GM18505 (cell line): ENCODE data around the gene CAMKK1.

Source experiments
- ATAC-seq: cut with Tn5 transposase; IDR thresholded peaks from one replicate; pipeline ENCODE4 v1.9.1; 2021; ENCODE audit not compliant: unreplicated experiment
- POLR2A ChIP-seq: IDR thresholded peaks from 4 replicates; pipeline ENCODE4 v1.6.1; 2011; ENCODE audit warnings: borderline replicate concordance; ENCODE audit not compliant: insufficient read depth, insufficient read length; ENCODE audit errors: extremely low read depth

Gene CAMKK1

DNA sequence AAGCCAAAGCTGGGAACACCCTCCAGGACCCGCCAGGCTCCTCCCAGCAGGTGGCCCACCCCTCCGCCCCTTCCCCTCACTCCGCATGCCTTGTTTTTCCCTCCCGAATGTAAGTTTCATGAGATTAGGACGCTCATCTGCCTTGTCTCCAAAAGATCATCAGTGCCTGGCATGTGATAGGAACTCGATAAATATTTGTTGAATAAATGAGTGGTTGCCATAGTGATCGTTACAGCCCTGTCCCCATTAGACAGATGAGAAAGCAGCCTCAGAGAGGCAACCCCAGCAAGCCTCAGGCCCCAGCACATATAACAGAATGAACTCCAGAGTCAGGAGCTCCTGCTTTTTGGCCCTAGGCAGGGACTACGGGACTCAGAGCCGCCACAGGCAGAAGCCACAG, 5.0 kb downstream of the CAMKK1 start:
- no peak for TF ChIP-seq POLR2A
- ATAC-seq, result no peak

GRCh38 chr17:3887394-3887793, 5.5 kb downstream of the CAMKK1 start:
- no peak for TF ChIP-seq POLR2A
- ATAC-seq, result no peak

GRCh38 chr17:3886776-3887175, 6.1 kb downstream of the CAMKK1 start:
- TF ChIP-seq POLR2A, result no peak
- ATAC-seq, result no peak

GRCh38 chr17:3885970-3886369, 6.9 kb downstream of the CAMKK1 start:
- no peak for ATAC-seq
- TF ChIP-seq POLR2A, result no peak

DNA sequence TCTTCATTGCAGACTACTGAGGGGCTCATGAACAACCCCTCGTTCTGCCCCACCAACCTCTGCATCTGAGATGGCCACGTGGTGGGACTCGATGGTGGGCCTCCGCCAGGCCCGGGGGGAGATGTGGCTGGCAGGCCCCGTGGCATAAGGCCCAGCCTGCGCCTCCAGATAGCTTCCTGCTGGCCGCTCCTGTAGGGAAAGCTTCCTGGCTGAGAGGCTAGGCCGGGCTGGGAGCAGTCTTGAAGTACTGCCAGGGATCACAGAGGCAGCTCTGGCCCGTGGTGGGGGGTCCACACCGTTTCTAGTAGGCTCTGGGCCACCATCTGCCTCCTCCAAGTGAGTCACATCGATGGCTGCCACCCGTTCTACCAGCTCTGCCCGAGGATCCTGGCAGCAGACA, 7.6 kb downstream of the CAMKK1 start:
- ATAC-seq, result no peak
- TF ChIP-seq POLR2A, result no peak

DNA sequence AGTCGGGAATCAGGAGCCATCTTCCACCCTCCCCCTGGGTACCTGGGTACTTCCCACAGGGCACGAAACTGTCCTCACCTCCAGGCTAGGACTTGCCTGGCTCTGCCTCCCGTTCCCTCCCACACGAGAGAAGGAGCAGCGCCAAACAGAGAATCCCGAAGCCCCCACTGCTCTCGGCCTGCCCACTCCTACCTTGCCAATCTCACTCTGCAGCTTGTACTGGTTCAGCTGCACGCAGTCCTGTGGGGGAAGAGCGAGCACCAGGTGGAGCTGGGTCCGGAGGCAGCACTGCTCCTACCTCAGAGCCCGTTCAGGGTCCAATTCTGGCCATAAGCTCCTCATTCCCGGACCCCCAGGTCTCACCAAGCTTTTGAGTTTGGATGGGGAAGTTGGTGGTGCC, 8.7 kb downstream of the CAMKK1 start:
- ATAC-seq, result no peak
- TF ChIP-seq POLR2A, result no peak

- TF ChIP-seq POLR2A, result no peak
- no peak for ATAC-seq
These were observed 10.6 kb downstream of the CAMKK1 start for GRCh38 chr17:3882276-3882675.

DNA sequence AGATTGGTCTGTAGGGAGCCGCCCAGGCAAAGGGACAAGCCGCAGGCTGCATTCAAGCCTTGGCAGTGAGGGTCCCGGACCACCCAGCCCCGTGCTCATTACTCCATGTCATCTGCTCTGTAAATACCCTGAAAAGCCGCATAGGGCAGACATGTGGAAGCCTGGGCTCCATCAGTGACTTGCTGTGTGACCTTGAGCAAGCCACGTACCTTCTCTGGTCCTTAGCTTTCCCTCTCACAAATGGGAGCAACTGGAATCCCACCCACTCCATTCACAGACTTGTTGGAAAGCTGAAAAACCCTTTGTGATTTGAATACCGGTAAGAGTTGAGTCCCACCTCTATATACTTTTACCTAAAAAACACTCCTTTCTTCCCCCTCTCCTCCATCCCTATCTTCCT, 11.9 kb downstream of the CAMKK1 start:
- TF ChIP-seq POLR2A, result no peak
- ATAC-seq, result no peak

DNA sequence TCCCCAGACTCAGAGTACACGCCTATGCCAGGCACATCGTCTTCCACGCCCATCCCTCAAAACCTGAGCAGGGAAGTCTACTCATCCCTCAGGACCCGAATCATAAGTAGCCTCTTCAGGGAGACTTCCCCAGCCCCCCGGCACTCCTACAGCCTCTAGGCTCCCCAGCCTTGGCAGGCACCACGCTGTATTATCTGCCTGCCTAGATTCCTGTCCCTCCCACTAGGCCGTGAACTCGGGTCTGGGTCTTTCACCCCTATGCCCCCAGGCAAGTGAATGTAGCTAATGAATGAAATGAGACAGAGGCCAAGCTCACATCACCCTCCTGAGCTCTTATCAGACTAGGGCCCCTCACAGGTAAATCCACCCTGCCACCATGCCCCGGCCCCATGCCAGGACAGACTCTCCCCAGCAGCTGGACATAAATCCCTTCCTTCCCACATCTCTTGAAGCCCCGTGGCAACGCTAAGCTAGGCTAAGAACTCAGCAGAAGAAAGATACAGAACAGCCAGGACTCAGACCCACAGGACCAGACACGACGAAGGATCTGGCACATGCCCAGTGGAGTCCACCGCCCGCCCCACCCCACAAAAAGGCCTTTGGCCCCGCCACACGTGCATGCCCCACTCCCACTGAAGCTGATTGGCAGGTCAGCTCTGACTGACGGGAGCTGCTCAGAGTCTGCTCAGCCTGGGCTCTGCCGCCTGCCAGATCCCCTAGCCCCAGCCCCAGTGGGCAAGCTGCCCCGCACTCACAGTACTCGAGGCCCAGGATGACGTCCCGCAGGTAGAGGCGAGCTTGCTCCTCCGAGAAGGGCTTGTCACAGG, 13.0 kb downstream of the CAMKK1 start:
- no peak for TF ChIP-seq POLR2A
- ATAC-seq, result no peak

DNA sequence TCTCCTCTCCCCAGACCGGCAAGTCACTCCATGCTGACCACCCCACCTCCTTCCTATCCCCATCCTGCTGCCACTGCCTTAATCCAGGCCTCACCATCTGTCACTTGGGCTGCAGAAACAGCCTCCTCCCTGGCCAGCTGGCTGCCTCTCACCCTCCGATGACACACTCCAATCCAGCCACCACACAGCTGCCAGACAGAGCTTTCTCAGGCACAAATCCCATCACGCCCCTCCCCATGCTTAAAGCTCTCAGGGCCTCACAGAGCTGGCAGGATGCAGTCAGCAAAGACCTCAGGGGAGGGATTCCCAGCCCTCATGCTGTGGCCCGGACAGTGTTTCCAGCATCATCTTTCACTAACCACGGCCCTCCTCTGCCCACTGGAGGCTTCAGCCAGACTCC, 13.7 kb downstream of the CAMKK1 start:
- ATAC-seq, result no peak

GRCh38 chr17:3877220-3877619, 15.6 kb downstream of the CAMKK1 start:
- no peak for TF ChIP-seq POLR2A
- no peak for ATAC-seq

More for the DNA sequence above, 13.7 kb downstream of the CAMKK1 start:
- TF ChIP-seq POLR2A, result no peak

GRCh38 chr17:3875317-3875716, 17.5 kb downstream of the CAMKK1 start:
- TF ChIP-seq POLR2A, result no peak
- ATAC-seq, result no peak

GRCh38 chr17:3873862-3874261, 19.0 kb downstream of the CAMKK1 start:
- no peak for ATAC-seq
- TF ChIP-seq POLR2A, result no peak

DNA sequence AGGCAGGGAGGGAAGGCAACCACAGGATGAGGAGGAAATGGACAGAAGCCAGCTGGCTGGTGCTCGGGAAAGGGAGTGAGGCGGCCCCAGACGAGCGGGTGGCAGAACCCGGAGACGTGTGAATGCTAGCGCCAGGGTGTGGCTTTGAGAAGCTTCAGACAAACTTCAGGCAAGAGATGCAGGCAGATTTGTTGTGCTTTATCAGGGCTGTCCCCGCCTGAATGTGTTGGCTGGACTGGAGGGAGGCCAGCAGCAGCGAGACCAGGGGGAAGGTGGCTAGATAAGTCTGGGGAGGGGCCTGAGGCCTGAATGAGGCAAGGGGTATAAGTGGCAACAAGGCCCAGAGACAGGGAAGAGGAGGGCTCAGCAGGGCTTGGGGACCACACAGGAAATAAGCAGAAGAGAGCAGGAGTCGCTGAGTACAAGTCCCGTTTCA, 22.0 kb downstream of the CAMKK1 start:
- no peak for ATAC-seq
- no peak for TF ChIP-seq POLR2A
